COLO668 (cell line): ENCODE results near the gene TMPO.
"Not testable (repeated sequence)": the region's sequence is repeated elsewhere in the genome, so short reads cannot be mapped to it uniquely, and the experiment has no call there.

ENCODE experiments used
- DNase-seq: peaks from one replicate; lab custom pipeline; 2025; ENCODE audit not compliant: unreplicated experiment; lab: John Stamatoyannopoulos, UW

The TMPO gene

DNA sequence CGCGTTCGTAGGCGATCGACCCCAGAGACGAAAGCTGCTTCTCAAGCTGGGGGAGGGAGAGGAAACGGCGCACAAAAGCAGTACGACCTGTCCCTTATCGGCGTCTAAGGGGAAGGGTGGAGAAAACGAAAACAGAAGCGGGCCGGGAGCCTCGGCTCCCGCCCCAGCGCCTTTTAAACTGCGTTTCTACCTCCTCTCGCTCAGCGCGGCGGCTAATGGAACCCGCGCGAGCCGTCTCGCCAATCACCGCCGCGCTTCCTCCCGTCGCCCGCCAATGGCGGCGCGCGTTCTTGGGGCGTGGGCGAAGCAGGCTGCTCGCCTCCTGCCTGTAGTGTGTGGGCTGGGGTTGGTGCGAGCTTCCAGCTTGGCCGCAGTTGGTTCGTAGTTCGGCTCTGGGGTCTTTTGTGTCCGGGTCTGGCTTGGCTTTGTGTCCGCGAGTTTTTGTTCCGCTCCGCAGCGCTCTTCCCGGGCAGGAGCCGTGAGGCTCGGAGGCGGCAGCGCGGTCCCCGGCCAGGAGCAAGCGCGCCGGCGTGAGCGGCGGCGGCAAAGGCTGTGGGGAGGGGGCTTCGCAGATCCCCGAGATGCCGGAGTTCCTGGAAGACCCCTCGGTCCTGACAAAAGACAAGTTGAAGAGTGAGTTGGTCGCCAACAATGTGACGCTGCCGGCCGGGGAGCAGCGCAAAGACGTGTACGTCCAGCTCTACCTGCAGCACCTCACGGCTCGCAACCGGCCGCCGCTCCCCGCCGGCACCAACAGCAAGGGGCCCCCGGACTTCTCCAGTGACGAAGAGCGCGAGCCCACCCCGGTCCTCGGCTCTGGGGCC, at the start of gene TMPO:
Gene TMPO (plus strand): TSS at position 304 of the 824 bp plus-strand sequence. CDS start 278 bp downstream, at position 582.
- peak; percentile 96 for DNase-seq

DNA sequence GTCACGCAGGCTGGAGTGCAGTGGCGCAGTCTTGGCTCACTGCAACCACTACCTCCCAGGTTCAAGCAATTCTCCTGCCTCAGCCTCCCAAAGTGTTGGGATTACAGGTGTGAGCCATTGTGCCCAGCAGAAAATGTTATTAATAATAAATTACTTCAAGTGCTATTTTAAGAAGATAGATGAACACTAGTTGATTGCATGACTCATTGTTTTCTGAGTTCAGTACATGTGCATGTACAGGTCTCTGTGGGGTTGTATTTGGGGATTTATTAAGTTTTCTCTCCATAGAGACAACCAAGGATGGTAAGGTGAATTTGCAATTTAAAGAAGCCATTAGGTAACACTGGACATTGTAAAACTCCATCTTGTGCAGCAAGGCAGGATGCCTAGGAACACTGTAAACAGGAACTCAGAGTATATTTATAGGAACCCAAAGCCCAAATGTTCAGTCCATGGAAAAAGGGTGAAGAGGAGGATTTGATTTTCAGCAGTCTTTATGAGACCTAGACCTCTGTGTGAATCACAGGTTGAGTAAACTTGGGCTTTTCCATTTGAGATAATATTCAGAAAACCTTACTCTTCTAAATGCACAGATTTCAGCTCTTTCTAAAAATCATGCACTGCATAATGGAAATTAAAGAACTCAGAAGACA, 49.3 kb upstream of the TMPO start:
- DNase-seq: no peak

DNA sequence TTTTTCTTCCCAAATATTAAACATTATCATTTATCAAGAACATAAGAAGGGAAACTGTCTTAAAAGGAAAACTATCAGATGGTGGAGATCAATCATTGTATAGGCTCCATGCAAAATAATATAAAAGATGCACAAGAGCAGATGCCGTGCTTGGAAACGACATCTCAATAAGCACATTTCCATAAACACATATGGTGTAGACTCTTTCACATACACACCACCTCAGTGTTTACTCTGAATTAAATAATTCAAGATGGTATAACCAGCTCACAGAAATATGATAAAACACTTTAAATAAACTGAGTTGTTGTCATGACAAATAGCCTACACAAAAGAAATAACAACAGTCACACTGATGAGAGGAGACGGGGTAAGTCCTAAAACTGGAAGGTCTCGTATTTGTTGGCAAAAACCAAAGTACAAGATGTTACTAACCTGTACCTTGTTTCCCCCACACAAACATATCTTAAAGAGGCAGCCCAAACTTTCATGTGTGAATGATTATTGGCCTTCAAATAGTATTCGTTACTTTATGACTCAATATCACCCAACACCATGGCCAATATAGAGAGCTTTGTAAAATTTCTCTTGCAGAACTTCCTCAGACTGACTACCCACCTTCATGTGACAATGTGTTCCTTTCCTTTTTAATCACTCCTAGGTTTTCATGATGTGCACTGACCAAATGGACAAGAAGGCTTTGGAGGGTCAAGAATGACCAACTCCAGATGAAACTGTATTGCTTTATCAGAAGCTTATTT, 48.6 kb upstream of the TMPO start:
- no peak for DNase-seq

GRCh38 chr12:98469109-98469508, 46.3 kb upstream of the TMPO start:
- DNase-seq: no peak

GRCh38 chr12:98470469-98471082, 44.8 kb upstream of the TMPO start:
- no peak for DNase-seq

- DNase-seq: no peak
Measured at GRCh38 chr12:98471085-98471484, 44.3 kb upstream of the TMPO start.

DNA sequence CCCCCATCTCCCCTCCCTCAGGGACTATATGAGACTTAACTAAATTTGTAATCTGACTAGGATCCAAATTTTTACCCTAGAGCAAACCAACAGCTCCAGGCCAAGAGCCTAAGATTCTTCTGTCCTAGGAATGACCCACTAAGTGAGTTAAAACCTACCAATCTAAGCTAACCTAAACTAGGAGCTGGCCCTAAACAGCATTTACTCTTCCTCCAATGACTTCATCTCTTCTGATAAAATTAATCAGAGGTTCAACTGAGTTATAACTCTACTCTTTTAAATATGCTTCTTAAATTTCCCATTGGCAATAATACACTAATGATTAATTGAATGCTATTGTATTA, 39.9 kb upstream of the TMPO start:
- no peak for DNase-seq

DNA sequence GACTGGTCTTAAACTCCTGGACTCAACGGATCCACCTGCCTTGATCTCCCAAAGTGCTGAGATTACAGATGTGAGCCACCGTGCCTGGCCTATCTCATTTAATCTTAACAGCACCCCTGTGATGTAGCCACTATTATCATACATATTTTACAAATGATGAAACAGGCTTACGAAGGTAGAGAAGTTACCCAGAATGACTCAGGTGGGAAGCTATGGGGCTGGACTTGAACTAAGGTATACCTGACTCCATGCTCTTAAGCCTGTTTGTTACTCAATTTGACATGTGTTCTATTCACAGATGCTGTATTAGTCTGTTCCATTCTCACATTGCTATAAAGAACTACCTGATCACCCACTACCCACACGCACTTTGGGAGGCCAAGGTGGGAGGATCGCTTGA, 36.8 kb upstream of the TMPO start:
- no peak for DNase-seq

DNA sequence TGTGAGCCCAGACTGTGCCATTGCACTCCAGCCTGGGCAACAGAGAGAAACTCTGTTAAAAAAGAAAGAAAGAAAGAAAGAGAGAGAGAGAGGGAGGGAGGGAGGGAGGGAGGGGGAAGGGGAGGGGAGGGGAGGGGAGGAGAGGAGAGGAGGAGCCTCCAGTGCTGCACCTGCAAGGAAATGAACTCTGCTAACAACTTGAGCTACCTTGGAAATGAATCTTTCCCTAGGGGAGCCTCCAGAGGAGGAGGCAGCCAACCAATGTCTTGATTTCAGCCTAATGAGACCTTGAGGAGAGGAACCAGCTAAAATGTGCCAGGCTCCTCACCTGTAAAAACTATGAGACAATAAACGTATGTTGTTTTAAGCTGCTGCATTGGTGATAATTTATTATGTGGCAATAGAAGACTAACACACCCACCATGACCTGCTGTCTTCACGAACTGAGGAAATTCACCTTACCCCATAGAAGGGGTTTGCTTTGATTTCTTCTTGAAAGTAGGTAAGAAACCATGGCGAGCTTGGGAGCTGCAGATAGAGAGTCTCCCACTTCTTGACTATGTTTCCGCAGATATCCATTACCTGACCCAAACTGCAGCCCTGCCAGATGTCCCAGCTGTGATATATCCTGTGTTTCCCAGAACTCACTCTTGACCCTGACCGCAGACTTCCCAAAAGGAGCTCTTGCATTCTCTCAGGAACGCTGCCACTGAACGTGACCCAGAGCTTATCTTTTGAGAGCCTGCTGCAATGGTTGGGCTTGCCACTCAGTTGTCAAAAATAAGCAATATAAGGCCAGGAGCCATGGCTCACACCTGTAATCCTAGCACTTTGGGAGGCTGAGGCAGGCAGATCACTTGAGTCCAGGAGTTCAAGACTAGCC, 31.5 kb upstream of the TMPO start:
- DNase-seq: no peak

- no peak for DNase-seq
Measured at GRCh38 chr12:98485792-98486340, 29.5 kb upstream of the TMPO start.

- not testable (repeated sequence) for DNase-seq
Measured at GRCh38 chr12:98488416-98488815, 27.0 kb upstream of the TMPO start.

- DNase-seq: no peak
Measured at GRCh38 chr12:98489176-98489575, 26.2 kb upstream of the TMPO start.

DNA sequence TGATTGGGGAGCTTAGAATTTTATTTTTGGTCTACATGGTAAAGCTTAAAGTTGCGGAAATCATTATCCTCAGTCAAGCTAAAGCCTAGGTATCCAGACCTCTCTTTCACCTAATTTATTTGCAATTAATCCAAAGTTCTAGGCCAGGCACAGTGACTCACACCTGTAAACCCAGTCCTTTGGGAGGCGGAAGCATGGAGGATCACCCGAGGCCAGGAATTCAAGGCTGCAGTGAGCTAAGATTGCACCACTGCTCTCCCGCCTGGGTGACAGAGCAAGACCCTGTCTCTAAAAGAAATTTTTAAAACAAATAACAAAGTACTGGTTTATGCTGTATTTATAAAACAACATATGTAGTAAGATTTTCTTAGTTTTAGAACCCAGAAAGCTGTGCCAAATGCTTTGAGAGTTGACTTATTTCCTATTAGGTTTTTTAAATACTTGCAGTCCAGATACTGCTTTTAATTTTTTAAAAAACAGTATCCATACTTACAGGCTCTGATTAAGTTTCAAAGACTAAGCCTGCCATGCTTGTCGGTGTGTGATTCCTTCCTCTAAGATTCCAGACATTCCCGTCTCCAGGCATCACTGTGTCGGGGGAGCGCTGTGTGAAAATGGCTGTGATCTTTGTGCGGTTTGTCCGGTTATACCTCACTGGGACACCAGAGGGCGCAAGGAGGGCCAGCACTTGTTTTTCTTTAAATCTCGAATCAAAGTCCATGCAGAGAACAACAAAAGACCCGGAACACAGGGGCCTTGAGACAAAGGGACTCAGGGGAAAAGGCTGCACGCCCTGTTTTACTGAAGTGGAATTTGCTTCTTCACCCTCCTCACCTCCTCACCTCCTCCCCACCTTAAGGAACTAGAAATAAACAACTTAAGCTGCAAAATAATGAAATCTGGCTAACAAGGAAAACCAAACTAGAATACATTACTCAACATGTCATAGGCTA, 24.6 kb upstream of the TMPO start:
- peak; percentile 85 for DNase-seq

DNA sequence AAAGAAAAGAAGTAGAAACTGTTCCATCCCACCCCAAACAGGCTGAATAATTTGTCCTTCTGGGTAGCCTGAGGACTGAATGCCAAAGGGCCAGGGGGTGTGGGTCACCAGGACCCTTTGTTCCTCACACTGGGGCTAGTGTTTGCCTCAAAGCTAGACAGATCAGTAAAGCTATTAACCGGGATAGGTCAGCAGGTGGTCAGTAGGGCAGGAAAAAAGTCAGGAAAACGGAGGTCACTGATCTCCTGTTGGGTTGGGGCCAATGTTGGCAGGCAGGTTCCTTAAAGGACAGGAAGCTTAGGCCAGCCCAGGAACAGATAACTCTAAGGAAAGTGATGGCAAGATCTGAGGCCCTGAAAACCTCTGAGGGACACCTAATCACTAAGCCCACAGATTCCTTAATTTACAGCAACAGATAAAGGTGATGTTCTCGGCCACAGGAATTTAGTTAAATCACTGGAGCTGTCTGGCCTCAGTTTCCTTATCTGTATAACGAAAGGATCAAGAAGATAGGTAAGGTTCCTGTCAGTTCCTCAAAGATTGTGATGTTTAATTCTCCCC, 22.7 kb upstream of the TMPO start:
- no peak for DNase-seq

DNA sequence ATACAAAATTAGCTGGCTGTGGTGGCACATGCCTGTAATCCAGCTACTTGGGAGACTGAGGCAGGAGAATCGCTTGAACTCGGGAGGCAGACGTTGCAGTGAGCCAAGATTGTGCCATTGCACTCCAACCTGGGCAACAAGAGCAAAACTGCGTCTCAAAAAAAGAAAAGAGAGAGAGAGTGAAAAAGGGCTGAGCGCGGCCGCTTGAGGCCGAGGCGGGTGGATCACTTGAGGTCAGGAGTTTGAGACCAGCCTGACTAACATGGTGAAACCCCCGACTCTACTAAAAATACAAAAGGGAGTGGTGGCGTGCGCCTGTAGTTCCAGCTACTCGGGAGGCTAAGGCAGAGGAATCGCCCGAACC, 14.1 kb upstream of the TMPO start:
- not testable (repeated sequence) for DNase-seq

DNA sequence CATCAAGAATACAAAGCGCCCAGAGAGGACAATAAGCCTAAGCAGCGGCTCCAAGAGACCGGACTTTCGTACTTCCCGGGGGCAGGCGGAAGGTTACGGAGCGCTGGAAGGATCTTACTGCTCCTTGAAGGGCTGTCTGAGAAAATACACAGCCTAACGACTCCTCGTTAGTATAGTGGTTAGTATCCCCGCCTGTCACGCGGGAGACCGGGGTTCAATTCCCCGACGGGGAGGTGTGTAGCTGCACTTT, 12.1 kb upstream of the TMPO start:
- DNase-seq: peak; percentile 91

GRCh38 chr12:98503592-98504367, 11.6 kb upstream of the TMPO start:
- peak; percentile 96 for DNase-seq

- DNase-seq: no peak
Measured at GRCh38 chr12:98504368-98504617, 11.1 kb upstream of the TMPO start.

- no peak for DNase-seq
Measured at GRCh38 chr12:98509063-98509462, 6.3 kb upstream of the TMPO start.
